HG03565 (cell line): ENCODE results near the gene TACC2.

Source experiments
- ATAC-seq: cut with Tn5 transposase; IDR thresholded peaks from one replicate; pipeline ENCODE4 v1.9.1; 2021; ENCODE audit warnings: mild to moderate bottlenecking, moderate library complexity; ENCODE audit not compliant: unreplicated experiment

The TACC2 gene

GRCh38 chr10:122142641-122143237, 153.8 kb downstream of the TACC2 start:
- no peak for ATAC-seq

- no peak for ATAC-seq
Observed at GRCh38 chr10:122143238-122143841, 154.4 kb downstream of the TACC2 start.

GRCh38 chr10:122144199-122144598, 155.2 kb downstream of the TACC2 start:
- no peak for ATAC-seq

- ATAC-seq, result no peak
Observed at GRCh38 chr10:122145113-122145512, 156.2 kb downstream of the TACC2 start.

GRCh38 chr10:122147663-122148062, 158.7 kb downstream of the TACC2 start:
- ATAC-seq, result no peak

GRCh38 chr10:122148876-122149560, 160.1 kb downstream of the TACC2 start:
- ATAC-seq, result no peak

GRCh38 chr10:122149561-122150505, 160.9 kb downstream of the TACC2 start:
- ATAC-seq, result no peak

GRCh38 chr10:122151121-122151694, 162.2 kb downstream of the TACC2 start:
- no peak for ATAC-seq

- ATAC-seq, result no peak
Observed at GRCh38 chr10:122152544-122152943, 163.6 kb downstream of the TACC2 start.

- no peak for ATAC-seq
Observed at GRCh38 chr10:122154031-122154544, 165.1 kb downstream of the TACC2 start.

GRCh38 chr10:122154545-122155366, 165.8 kb downstream of the TACC2 start:
- no peak for ATAC-seq

GRCh38 chr10:122157451-122157850, 168.5 kb downstream of the TACC2 start:
- no peak for ATAC-seq

- no peak for ATAC-seq
Observed at GRCh38 chr10:122158362-122158761, 169.4 kb downstream of the TACC2 start.

- no peak for ATAC-seq
Observed at GRCh38 chr10:122159141-122159970, 170.4 kb downstream of the TACC2 start.

GRCh38 chr10:122161795-122162194, 172.8 kb downstream of the TACC2 start:
- ATAC-seq, result no peak

GRCh38 chr10:122162671-122163173, 173.8 kb downstream of the TACC2 start:
- no peak for ATAC-seq

GRCh38 chr10:122163174-122164022, 174.4 kb downstream of the TACC2 start:
- no peak for ATAC-seq
